GM12891 (cell line): ENCODE measurements around the gene LBHD1.
"Not testable (repeated sequence)": the region's sequence is repeated elsewhere in the genome, so short reads cannot be mapped to it uniquely, and the experiment has no call there.

Experiments used
- POLR2A ChIP-seq: IDR thresholded peaks from 2 replicates; pipeline ENCODE4 v1.6.1; 2011; ENCODE audit warnings: low read depth, low read length, control low read depth
- POLR2AphosphoS5 ChIP-seq: IDR thresholded peaks from 2 replicates; pipeline ENCODE4 v1.6.1; 2011; ENCODE audit warnings: low read depth, low read length, control low read depth
- TAF1 ChIP-seq: IDR thresholded peaks from 2 replicates; pipeline ENCODE4 v1.6.1; 2011; ENCODE audit warnings: low read depth, low read length, control low read depth

- not testable (repeated sequence) for TF ChIP-seq POLR2A, TAF1, POLR2AphosphoS5
Observed at GRCh38 chr11:62675415-62675814, 3.3 kb upstream of the LBHD1 start.
